ENCODE data around the gene ZFYVE28. TPM values are rescaled to one million over a fixed set of nuclear protein-coding genes. Genes with fewer than 3 reads are reported as not detected.
"Not testable (repeated sequence)": the region's sequence is repeated elsewhere in the genome, so short reads cannot be mapped to it uniquely, and the experiment has no call there.

ZFYVE28 gene
- total RNA-seq, 1 donor from 2014 or later, result 4.4 TPM

GRCh38 chr4:2441393-2442174 lies 23.1 kb upstream of the ZFYVE28 start:
- Mint-ChIP-seq H3K4me3 (no peak overlapping the region), H3K27me3 (no peaks in the 10 kb centered on the region), H3K36me3 (ENCODE audit: low read depth) (no peaks in the 10 kb centered on the region), H3K4me1 (peaks cover 2% of the 10 kb centered on the region), H3K9me3 (no peaks in the 10 kb centered on the region), H3K27ac (peak overlapping the region; percentile 60)
- intact Hi-C loops (cut with micrococcal nuclease), result loop anchor here (1.0 kb wide), 1 partner anchor 221 kb away; no protein-coding TSS in a partner anchor
- peak; percentile 91 for DNase-seq

GRCh38 chr4:2438822-2439718 lies 20.6 kb upstream of the ZFYVE28 start:
- Mint-ChIP-seq H3K9me3 (no peaks in the 10 kb centered on the region), H3K27ac (no peak overlapping the region), H3K4me3 (no peak overlapping the region), H3K27me3 (no peaks in the 10 kb centered on the region), H3K4me1 (peaks cover 2% of the 10 kb centered on the region), H3K36me3 (ENCODE audit: low read depth) (no peaks in the 10 kb centered on the region)
- intact Hi-C loops (cut with micrococcal nuclease), result no loop called here
- DNase-seq, result no peak

GRCh38 chr4:2437475-2438215 lies 19.2 kb upstream of the ZFYVE28 start:
- no peak for DNase-seq
- intact Hi-C loops (cut with micrococcal nuclease), result no loop called here
- no peaks in the 10 kb centered on the region for H3K36me3 Mint-ChIP-seq (ENCODE audit: low read depth)
- H3K4me3 Mint-ChIP-seq, result no peak overlapping the region
- H3K27me3 Mint-ChIP-seq, result no peaks in the 10 kb centered on the region
- H3K4me1 Mint-ChIP-seq, result peaks cover 2% of the 10 kb centered on the region
- no peak overlapping the region for H3K27ac Mint-ChIP-seq
- no peaks in the 10 kb centered on the region for H3K9me3 Mint-ChIP-seq

- H3K27ac Mint-ChIP-seq, result no peak overlapping the region
These were observed 18.5 kb upstream of the ZFYVE28 start for GRCh38 chr4:2436761-2437474.

GRCh38 chr4:2436301-2436700 lies 17.9 kb upstream of the ZFYVE28 start:
- intact Hi-C loops (cut with micrococcal nuclease), result no loop called here

More at GRCh38 chr4:2436761-2437474, 18.5 kb upstream of the ZFYVE28 start:
- intact Hi-C loops (cut with micrococcal nuclease), result no loop called here
- Mint-ChIP-seq H3K4me1 (peaks cover 2% of the 10 kb centered on the region), H3K4me3 (no peak overlapping the region), H3K27me3 (peaks cover under 1% of the 10 kb centered on the region), H3K36me3 (ENCODE audit: low read depth) (no peaks in the 10 kb centered on the region), H3K9me3 (no peaks in the 10 kb centered on the region)
- no peak for DNase-seq

GRCh38 chr4:2434420-2434819 lies 16.0 kb upstream of the ZFYVE28 start:
- DNase-seq, result no peak
- H3K4me3 Mint-ChIP-seq, result no peak overlapping the region
- H3K36me3 Mint-ChIP-seq (ENCODE audit: low read depth), result no peaks in the 10 kb centered on the region
- no peaks in the 10 kb centered on the region for H3K9me3 Mint-ChIP-seq
- intact Hi-C loops (cut with micrococcal nuclease), result no loop called here
- no peak overlapping the region for H3K27ac Mint-ChIP-seq
- H3K4me1 Mint-ChIP-seq, result no peaks in the 10 kb centered on the region
- H3K27me3 Mint-ChIP-seq, result peaks cover 4% of the 10 kb centered on the region

More at GRCh38 chr4:2436301-2436700, 17.9 kb upstream of the ZFYVE28 start:
- Mint-ChIP-seq H3K27ac (no peak overlapping the region), H3K4me3 (no peak overlapping the region), H3K27me3 (peaks cover 3% of the 10 kb centered on the region), H3K36me3 (ENCODE audit: low read depth) (no peaks in the 10 kb centered on the region), H3K4me1 (no peaks in the 10 kb centered on the region), H3K9me3 (no peaks in the 10 kb centered on the region)
- DNase-seq, result no peak

- H3K27me3 Mint-ChIP-seq, result peaks cover 4% of the 10 kb centered on the region
- H3K36me3 Mint-ChIP-seq (ENCODE audit: low read depth), result no peaks in the 10 kb centered on the region
- H3K4me1 Mint-ChIP-seq, result no peaks in the 10 kb centered on the region
- H3K27ac Mint-ChIP-seq, result no peak overlapping the region
- no peak overlapping the region for H3K4me3 Mint-ChIP-seq
- intact Hi-C loops (cut with micrococcal nuclease), result no loop called here
- DNase-seq, result no peak
- no peaks in the 10 kb centered on the region for H3K9me3 Mint-ChIP-seq
These were observed 15.3 kb upstream of the ZFYVE28 start for GRCh38 chr4:2433609-2434350.

GRCh38 chr4:2432991-2433530 lies 14.6 kb upstream of the ZFYVE28 start:
- peaks cover 4% of the 10 kb centered on the region for H3K27me3 Mint-ChIP-seq
- no peaks in the 10 kb centered on the region for H3K4me1 Mint-ChIP-seq
- no peak overlapping the region for H3K27ac Mint-ChIP-seq
- no peak for DNase-seq
- intact Hi-C loops (cut with micrococcal nuclease), result no loop called here
- no peaks in the 10 kb centered on the region for H3K36me3 Mint-ChIP-seq (ENCODE audit: low read depth)
- no peak overlapping the region for H3K4me3 Mint-ChIP-seq
- no peaks in the 10 kb centered on the region for H3K9me3 Mint-ChIP-seq

- no peak for DNase-seq
- Mint-ChIP-seq H3K9me3 (no peaks in the 10 kb centered on the region), H3K36me3 (ENCODE audit: low read depth) (no peaks in the 10 kb centered on the region), H3K27me3 (peaks cover 4% of the 10 kb centered on the region), H3K4me1 (no peaks in the 10 kb centered on the region), H3K4me3 (no peak overlapping the region), H3K27ac (no peak overlapping the region)
- intact Hi-C loops (cut with micrococcal nuclease), result no loop called here
These were observed 13.6 kb upstream of the ZFYVE28 start for GRCh38 chr4:2432004-2432403.

GRCh38 chr4:2429945-2430757 lies 11.7 kb upstream of the ZFYVE28 start:
- H3K4me3 Mint-ChIP-seq; H3K27me3 Mint-ChIP-seq; intact Hi-C loops (cut with micrococcal nuclease); H3K36me3 Mint-ChIP-seq (ENCODE audit: low read depth); H3K9me3 Mint-ChIP-seq; DNase-seq; H3K4me1 Mint-ChIP-seq; H3K27ac Mint-ChIP-seq: not testable (repeated sequence)

GRCh38 chr4:2428496-2429213 lies 10.2 kb upstream of the ZFYVE28 start:
- Mint-ChIP-seq H3K36me3 (ENCODE audit: low read depth) (no peaks in the 10 kb centered on the region), H3K4me1 (no peaks in the 10 kb centered on the region), H3K27me3 (peaks cover 4% of the 10 kb centered on the region), H3K9me3 (no peaks in the 10 kb centered on the region), H3K27ac (no peak overlapping the region), H3K4me3 (no peak overlapping the region)
- intact Hi-C loops (cut with micrococcal nuclease), result no loop called here
- no peak for DNase-seq

All from activated CD4-positive, alpha-beta T cell treated with anti-CD3 and anti-CD28 coated beads, Interleukin-2, amount 10 ng/mL, durations not matched to agents 24 days and 14 days (primary cell).